SKM-1 (cell line): ENCODE data around the gene ORC3.
A peak's percentile ranks its signal among the peaks of the same experiment; 100 is the strongest.
"Not testable (repeated sequence)": the region's sequence is repeated elsewhere in the genome, so short reads cannot be mapped to it uniquely, and the experiment has no call there.

Experiments used
- DNase-seq: peaks from one replicate; lab custom pipeline; 2025; ENCODE audit not compliant: unreplicated experiment; lab: John Stamatoyannopoulos, UW

ORC3 gene

GRCh38 chr6:87660226-87660911 lies 70.4 kb downstream of the ORC3 start:
- no peak for DNase-seq

GRCh38 chr6:87661016-87661415 lies 71.1 kb downstream of the ORC3 start:
- DNase-seq = no peak

- no peak for DNase-seq
These were observed 71.6 kb downstream of the ORC3 start for GRCh38 chr6:87661503-87661902.

- no peak for DNase-seq
These were observed 73.5 kb downstream of the ORC3 start for GRCh38 chr6:87663434-87663833.

GRCh38 chr6:87664921-87665485 lies 75.1 kb downstream of the ORC3 start:
- DNase-seq = no peak

- no peak for DNase-seq
These were observed 77.1 kb downstream of the ORC3 start for GRCh38 chr6:87667032-87667431.

- DNase-seq = no peak
These were observed 78.1 kb downstream of the ORC3 start for GRCh38 chr6:87668013-87668412.

GRCh38 chr6:87669051-87669450 lies 79.1 kb downstream of the ORC3 start:
- no peak for DNase-seq

- DNase-seq = no peak
These were observed 80.8 kb downstream of the ORC3 start for GRCh38 chr6:87670707-87671106.

- peak; percentile 85 for DNase-seq
These were observed 81.7 kb downstream of the ORC3 start for GRCh38 chr6:87671555-87672029.

- DNase-seq = no peak
These were observed 82.7 kb downstream of the ORC3 start for GRCh38 chr6:87672641-87673040.

GRCh38 chr6:87673237-87673636 lies 83.3 kb downstream of the ORC3 start:
- no peak for DNase-seq

- DNase-seq = no peak
These were observed 84.4 kb downstream of the ORC3 start for GRCh38 chr6:87674290-87674689.

GRCh38 chr6:87675004-87675681 lies 85.2 kb downstream of the ORC3 start:
- no peak for DNase-seq

- DNase-seq = no peak
These were observed 92.4 kb downstream of the ORC3 start for GRCh38 chr6:87682310-87682709.

GRCh38 chr6:87683890-87684289 lies 94.0 kb downstream of the ORC3 start:
- no peak for DNase-seq

GRCh38 chr6:87684895-87685654 lies 95.1 kb downstream of the ORC3 start:
- DNase-seq = no peak

- DNase-seq = not testable (repeated sequence)
These were observed 96.8 kb downstream of the ORC3 start for GRCh38 chr6:87686636-87687205.

- no peak for DNase-seq
These were observed 97.4 kb downstream of the ORC3 start for GRCh38 chr6:87687296-87687695.

GRCh38 chr6:87687893-87688292 lies 98.0 kb downstream of the ORC3 start:
- not testable (repeated sequence) for DNase-seq

- no peak for DNase-seq
These were observed 100.5 kb downstream of the ORC3 start for GRCh38 chr6:87690441-87690840.
